HG03575 (cell line): ENCODE results near the gene BRD8.

Experiments
- ATAC-seq: cut with Tn5 transposase; IDR thresholded peaks from one replicate; pipeline ENCODE4 v1.9.1; 2021; ENCODE audit not compliant: unreplicated experiment, insufficient number of reproducible peaks, low FRiP score; ENCODE audit errors: extremely low read depth

The BRD8 gene

GRCh38 chr5:138110266-138110963 is 68.0 kb downstream of the BRD8 start:
- ATAC-seq, result no peak

GRCh38 chr5:138109463-138110265 is 68.8 kb downstream of the BRD8 start:
- no peak for ATAC-seq

DNA sequence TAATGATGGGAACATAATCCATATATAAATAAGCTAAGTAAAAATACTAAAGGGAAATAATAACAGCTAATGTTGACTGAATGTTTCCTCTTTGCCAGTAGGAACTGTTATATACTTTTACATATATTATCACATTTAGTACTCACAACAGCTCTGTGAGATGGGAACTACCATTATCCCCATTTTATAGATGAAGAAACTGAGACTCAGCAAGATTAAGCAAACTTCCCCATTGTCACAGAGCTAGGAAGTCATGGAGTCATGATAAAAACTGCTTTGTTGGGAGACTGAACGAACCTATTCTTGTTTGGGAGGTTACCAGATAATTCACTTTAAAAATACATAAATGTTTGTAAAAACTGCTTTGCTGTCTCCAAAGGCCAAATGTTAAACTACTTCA is 71.2 kb downstream of the BRD8 start:
- no peak for ATAC-seq

DNA sequence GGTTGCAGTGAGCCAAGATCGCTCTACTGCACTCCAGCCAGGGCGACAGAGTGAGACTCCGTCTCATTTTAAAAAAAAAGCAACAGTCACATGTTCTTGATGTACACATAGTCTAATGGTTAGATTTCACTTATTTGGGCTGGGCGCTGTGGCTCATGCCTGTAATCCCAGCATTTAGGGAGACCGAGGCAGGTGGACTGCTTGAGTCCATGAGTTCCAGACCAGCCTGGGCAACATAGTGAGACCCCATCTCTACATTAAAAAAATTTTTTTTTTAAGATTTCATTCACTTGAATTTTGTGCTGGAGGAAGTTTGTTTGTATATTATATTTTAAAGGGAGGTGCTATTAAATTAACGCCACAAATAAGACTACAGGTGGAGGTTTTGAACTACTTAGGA is 72.7 kb downstream of the BRD8 start:
- no peak for ATAC-seq

GRCh38 chr5:138103319-138103637 is 75.2 kb downstream of the BRD8 start:
- ATAC-seq, result no peak

- no peak for ATAC-seq
These were observed 75.7 kb downstream of the BRD8 start for GRCh38 chr5:138102454-138103318.

DNA sequence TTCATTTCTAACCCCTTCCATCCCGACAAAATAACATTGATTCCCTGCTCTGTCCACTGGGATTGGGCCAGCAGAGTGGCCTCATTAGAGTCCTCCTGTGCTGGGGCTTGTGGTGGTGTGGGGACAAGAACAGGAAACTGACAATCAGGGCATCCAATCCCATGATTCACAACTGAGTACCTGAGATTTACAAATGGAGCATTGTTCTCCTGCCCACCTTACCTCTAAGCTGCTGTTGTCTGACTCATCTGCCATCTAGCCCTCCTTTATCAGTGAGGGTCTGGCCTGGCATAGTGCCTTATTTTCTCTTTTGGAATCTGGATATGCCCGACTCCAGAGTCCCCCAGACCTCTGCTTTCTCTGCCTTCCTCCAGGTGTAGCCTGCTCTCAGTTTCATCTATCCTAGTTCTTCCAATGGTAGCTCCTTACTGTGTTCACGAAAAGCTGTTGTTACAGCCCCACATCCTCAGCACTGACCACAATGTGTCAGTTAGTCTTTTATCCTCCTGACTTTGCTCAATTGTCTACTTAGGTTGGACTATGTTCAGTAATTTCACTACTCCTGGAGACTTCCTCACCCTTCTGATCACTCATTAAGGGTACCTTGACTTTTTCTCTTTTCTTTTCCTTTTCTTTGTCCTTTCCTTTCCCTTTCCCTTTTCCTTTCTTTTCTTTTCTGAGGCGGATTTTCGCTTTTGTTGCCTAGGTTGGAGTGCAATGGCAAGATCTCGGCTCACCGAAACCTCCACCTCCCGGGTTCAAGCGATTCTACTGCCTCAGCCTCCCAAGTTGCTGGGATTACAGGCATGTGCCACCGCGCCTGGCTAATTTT is 81.2 kb downstream of the BRD8 start:
- no peak for ATAC-seq

DNA sequence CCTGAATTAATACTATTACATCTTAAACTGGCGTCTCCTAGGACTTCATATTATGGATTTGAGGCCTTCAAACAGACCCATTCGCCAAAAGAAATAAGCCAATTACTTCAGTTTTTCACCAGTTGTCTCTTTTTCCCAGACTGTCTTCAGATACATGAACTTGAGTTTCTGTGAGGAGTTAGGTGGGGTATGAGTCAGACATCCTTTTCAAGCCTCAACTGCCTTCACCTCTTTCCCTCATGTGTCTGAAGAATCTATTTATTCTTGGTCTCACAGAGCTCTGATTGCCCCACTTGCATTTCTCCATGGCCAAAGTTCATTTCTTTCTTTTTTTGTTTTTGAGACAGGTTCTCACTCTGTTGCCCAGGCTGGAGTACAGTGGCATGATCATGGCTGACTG is 82.1 kb downstream of the BRD8 start:
- no peak for ATAC-seq

- ATAC-seq, result no peak
These were observed 83.1 kb downstream of the BRD8 start for GRCh38 chr5:138095100-138095907.

DNA sequence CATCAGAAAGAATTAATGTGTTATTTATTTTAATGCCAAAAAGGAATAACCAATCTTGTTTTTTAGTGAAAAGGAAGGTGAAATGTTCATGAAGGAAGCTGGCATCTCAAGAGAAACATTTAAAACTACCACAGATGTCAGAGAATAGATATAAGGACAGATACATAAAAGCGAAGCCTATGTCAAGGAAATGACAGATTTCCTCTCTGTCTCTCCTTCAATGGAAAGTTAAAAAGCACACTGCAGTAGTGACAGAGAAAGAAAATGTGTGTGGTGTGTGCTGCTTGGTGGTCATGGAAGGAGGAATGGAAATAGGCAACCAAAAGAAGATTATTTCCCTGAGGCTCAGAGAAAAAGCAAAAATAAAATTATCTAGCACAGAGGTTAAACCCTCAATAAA is 85.4 kb downstream of the BRD8 start:
- ATAC-seq, result no peak

DNA sequence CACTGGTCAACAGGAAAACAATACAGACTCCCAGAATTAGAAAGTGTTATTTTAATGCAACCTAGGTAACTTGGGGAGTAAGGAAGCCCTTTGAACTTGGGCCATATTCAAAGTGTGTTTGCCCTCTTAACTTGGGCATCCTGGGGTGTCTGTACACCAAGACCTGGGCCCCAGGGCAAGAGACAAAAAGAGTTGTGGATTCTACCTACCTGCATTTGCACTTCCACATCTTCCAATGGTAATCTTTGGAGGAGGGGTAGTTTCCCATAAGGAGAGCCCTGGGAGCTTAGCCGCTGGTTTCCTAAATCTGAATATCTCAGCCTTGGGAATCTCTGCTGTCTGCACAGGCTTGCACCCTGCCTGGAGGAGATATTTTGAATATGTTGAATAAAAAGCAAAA is 86.1 kb downstream of the BRD8 start:
- ATAC-seq, result no peak

- ATAC-seq, result no peak
These were observed 86.7 kb downstream of the BRD8 start for GRCh38 chr5:138091685-138092084.
